WTC11 (cell line): ENCODE results near the gene IP6K3. TPM values are rescaled to one million over a fixed set of nuclear protein-coding genes. Genes with fewer than 3 reads are reported as not detected.

Experiments
- ATAC-seq: fragments of 200-7000 bp; cut with Tn5 transposase; 2 replicates; pipeline ENCODE4 v1.10.0; 2021; ENCODE audit warnings: mild to moderate bottlenecking, moderate library complexity
- CTCF ChIA-PET: fragments of 300-600 bp; sonication (Branson Sonifier 250); formaldehyde crosslinking; loops from one replicate; lab custom pipeline; 2021; ENCODE audit warnings: antibody characterized with exemption; lab: Charles Lee
- POLR2A ChIA-PET: fragments of 350-600 bp; sonication (Branson Sonifier 250); formaldehyde crosslinking; loops from one replicate; lab custom pipeline; 2021; ENCODE audit warnings: antibody characterized with exemption; lab: Charles Lee
- DNase-seq: peaks from one replicate; pipeline ENCODE4 v3.0.0; 2021; ENCODE audit warnings: low spot score
- H3K27ac Mint-ChIP-seq: 2 replicates; pipeline ENCODE4 v1.8.0; 2021; ENCODE audit warnings: mixed read lengths
- H3K27me3 Mint-ChIP-seq: 2 replicates; pipeline ENCODE4 v1.8.0; 2021; ENCODE audit warnings: low read depth, mild to moderate bottlenecking, moderate library complexity, mixed read lengths
- H3K36me3 Mint-ChIP-seq: 2 replicates; pipeline ENCODE4 v1.8.0; 2021; ENCODE audit warnings: mixed read lengths
- H3K4me1 Mint-ChIP-seq: 2 replicates; pipeline ENCODE4 v1.8.0; 2022; ENCODE audit warnings: mixed read lengths
- H3K4me3 Mint-ChIP-seq: 2 replicates; pipeline ENCODE4 v1.8.0; 2021; ENCODE audit warnings: mild to moderate bottlenecking, moderate library complexity, mixed read lengths
- H3K9me3 Mint-ChIP-seq: 2 replicates; pipeline ENCODE4 v1.8.0; 2021; ENCODE audit warnings: mixed read lengths
- AR ChIP-seq: fragments of 250-450 bp; sonication (Bioruptor Pico); IDR thresholded peaks from 2 replicates; pipeline ENCODE4 v1.9.0; 2021; ENCODE audit warnings: mild to moderate bottlenecking
- CTCF ChIP-seq: fragments of 200-600 bp; IDR thresholded peaks from 2 replicates; pipeline ENCODE4 v1.8.0; 2022; ENCODE audit warnings: antibody characterized with exemption
- ETV6 ChIP-seq: sonication (generic); formaldehyde crosslinking; IDR thresholded peaks from 2 replicates; pipeline ENCODE4 v1.8.1; 2022; ENCODE audit warnings: mild to moderate bottlenecking, missing genetic modification reagents
- FOXJ3 ChIP-seq: sonication (generic); formaldehyde crosslinking; IDR thresholded peaks from 2 replicates; pipeline ENCODE4 v1.9.0; 2021; ENCODE audit warnings: missing genetic modification reagents, mild to moderate bottlenecking, borderline replicate concordance
- JAZF1 ChIP-seq: fragments of 250-450 bp; sonication (Bioruptor Pico); IDR thresholded peaks from 2 replicates; pipeline ENCODE4 v1.9.0; 2021; ENCODE audit warnings: moderate library complexity, mild to moderate bottlenecking, inconsistent platforms
- NFATC4 ChIP-seq: fragments of 250-450 bp; sonication (Bioruptor Pico); IDR thresholded peaks from 2 replicates; pipeline ENCODE4 v1.9.0; 2021; ENCODE audit warnings: mild to moderate bottlenecking
- SMAD4 ChIP-seq: sonication (generic); formaldehyde crosslinking; IDR thresholded peaks from 2 replicates; pipeline ENCODE4 v1.8.0; 2022; ENCODE audit warnings: mild to moderate bottlenecking, missing genetic modification reagents
- TEAD4 ChIP-seq: sonication (generic); formaldehyde crosslinking; IDR thresholded peaks from 2 replicates; pipeline ENCODE4 v1.8.0; 2022; ENCODE audit warnings: mild to moderate bottlenecking, missing genetic modification reagents
- ZNF423 ChIP-seq: fragments of 250-450 bp; sonication (Bioruptor Pico); IDR thresholded peaks from 2 replicates; pipeline ENCODE4 v2.1.2; 2022; ENCODE audit warnings: mild to moderate bottlenecking, moderate library complexity
- total RNA-seq: library from RNA; stranded (reverse); gene quantifications from 3 replicates; pipeline ENCODE4 v1.2.3, GENCODE V29; 2021
- TF ChIP-seq, protein P1 (sequence below): fragments of 250-450 bp; sonication (Bioruptor Pico); IDR thresholded peaks from 2 replicates; pipeline ENCODE4 v1.9.0; 2021; ENCODE audit warnings: mild to moderate bottlenecking
- TF ChIP-seq, protein P2 (sequence below): fragments of 250-450 bp; sonication (Bioruptor Pico); conservative IDR thresholded peaks from 2 replicates; pipeline ENCODE4 v1.9.0; 2021; ENCODE audit warnings: mild to moderate bottlenecking
- TF ChIP-seq, protein P3 (sequence below): sonication (generic); formaldehyde crosslinking; IDR thresholded peaks from 2 replicates; pipeline ENCODE4 v1.8.1; 2023; ENCODE audit warnings: mild to moderate bottlenecking, missing genetic modification reagents
- TF ChIP-seq, protein P4 (sequence below): sonication (generic); formaldehyde crosslinking; IDR thresholded peaks from 2 replicates; pipeline ENCODE4 v1.8.1; 2022; ENCODE audit warnings: mild to moderate bottlenecking, missing genetic modification reagents, moderate library complexity, borderline replicate concordance

Gene IP6K3
- total RNA-seq, 1 experiment from 2014 or later = 1.1 TPM

DNA sequence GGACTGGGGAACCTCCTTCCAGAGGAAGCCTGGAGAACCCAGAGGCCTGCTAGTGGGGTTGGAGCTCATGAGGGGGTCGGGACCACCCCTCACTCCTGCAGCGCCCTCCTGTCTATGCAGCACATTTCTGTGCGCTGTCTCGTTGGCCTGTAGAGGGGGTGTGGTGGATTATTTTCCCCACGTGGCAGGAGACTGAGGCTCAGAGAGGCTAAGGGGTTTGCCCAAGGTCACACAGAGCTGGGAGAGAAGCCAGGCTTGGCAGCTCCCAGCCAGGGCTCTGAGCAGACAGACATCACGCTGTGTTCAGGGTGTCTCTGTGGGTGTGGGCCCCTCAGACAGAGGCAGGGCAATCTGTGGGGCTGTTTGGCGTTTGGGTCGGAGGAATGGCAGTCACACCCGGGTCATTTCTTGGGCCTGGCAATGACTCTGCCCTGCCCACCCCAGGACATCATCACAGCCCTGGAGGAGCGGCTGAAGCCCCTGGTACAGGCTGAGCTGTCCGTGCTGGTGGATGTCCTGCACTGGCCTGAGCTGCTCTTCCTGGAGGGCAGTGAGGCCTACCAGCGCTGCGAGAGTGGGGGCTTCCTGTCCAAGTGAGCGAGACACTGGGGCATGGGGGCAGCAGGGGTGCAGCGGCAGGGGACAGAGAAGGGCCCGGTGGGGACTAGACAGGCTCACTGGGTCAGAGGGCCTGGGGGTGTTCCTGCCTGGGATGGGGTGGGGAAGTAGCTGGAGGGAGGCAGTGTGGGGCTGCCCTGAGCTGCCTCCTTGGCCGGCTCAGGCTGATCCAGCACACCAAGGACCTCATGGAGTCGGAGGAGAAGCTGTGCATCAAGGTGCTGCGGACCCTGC, 62.9 kb downstream of the IP6K3 start:
- ChIA-PET POLR2A (no interaction called here), CTCF (interaction anchor here (0.8 to 2.8 kb wide), 2 partner anchors 17 to 19 kb away, joined by 3 to 9 read pairs; no protein-coding TSS in a partner anchor)
- Mint-ChIP-seq H3K27ac (no peak overlapping the region), H3K4me3 (no peak overlapping the region), H3K27me3 (no peaks in the 10 kb centered on the region), H3K4me1 (no peaks in the 10 kb centered on the region), H3K9me3 (no peaks in the 10 kb centered on the region), H3K36me3 (peaks cover 55% of the 10 kb centered on the region)
- ATAC-seq (no peak), DNase-seq (no peak)
- no peak for TF ChIP-seq SMAD4 (CRISPR knock-in tag)

GRCh38 chr6:33683051-33683571, 63.6 kb downstream of the IP6K3 start:
- H3K36me3 Mint-ChIP-seq = peaks cover 54% of the 10 kb centered on the region
- POLR2A ChIA-PET = no interaction called here
- TF ChIP-seq TEAD4 (CRISPR knock-in tag) (no peak), NFATC4 (CRISPR knock-in tag) (no peak), FOXJ3 (no peak), ZNF423 (CRISPR knock-in tag) (no peak), CTCF (no peak), ETV6 (CRISPR knock-in tag) (no peak), AR (CRISPR knock-in tag) (no peak)
- TF ChIP-seq, protein P1, sequence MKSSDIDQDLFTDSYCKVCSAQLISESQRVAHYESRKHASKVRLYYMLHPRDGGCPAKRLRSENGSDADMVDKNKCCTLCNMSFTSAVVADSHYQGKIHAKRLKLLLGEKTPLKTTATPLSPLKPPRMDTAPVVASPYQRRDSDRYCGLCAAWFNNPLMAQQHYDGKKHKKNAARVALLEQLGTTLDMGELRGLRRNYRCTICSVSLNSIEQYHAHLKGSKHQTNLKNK (CRISPR knock-in tag) = no peak
- CTCF ChIA-PET = interaction anchor here (0.8 to 2.8 kb wide), 2 partner anchors 17 to 19 kb away, joined by 3 to 9 read pairs; no protein-coding TSS in a partner anchor
- no peak for DNase-seq
- H3K4me3 Mint-ChIP-seq = no peak overlapping the region
- no peaks in the 10 kb centered on the region for H3K27me3 Mint-ChIP-seq
- H3K9me3 Mint-ChIP-seq = no peaks in the 10 kb centered on the region
- no peak overlapping the region for H3K27ac Mint-ChIP-seq
- no peak for ATAC-seq
- H3K4me1 Mint-ChIP-seq = no peaks in the 10 kb centered on the region

DNA sequence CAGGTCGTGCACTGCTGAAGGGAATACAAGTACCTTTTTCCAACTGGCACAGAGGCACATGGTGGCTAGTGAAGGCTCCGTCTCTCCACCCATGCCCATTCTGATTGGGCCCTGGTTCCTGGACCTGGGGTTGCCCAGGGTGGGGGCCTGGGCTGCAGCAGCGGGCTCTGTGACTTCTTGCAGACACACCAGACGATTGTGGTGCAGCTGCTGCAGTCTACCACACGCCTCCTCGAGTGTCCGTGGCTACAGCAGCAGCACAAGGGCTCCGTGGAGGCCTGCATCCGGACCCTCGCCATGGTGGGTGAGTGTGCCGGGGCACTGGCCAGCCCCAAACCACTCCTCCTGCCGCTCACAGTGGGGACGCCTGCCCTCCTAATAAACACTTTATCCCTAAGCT, 64.4 kb downstream of the IP6K3 start:
- Mint-ChIP-seq H3K27ac (no peak overlapping the region), H3K27me3 (no peaks in the 10 kb centered on the region), H3K9me3 (no peaks in the 10 kb centered on the region), H3K4me3 (no peak overlapping the region), H3K36me3 (peaks cover 56% of the 10 kb centered on the region), H3K4me1 (no peaks in the 10 kb centered on the region)
- DNase-seq (no peak), ATAC-seq (no peak)
- CTCF ChIA-PET = interaction anchor here (2.8 kb wide), 1 partner anchor 18 kb away, joined by 9 read pairs; no protein-coding TSS in a partner anchor
- TF ChIP-seq, protein P2, sequence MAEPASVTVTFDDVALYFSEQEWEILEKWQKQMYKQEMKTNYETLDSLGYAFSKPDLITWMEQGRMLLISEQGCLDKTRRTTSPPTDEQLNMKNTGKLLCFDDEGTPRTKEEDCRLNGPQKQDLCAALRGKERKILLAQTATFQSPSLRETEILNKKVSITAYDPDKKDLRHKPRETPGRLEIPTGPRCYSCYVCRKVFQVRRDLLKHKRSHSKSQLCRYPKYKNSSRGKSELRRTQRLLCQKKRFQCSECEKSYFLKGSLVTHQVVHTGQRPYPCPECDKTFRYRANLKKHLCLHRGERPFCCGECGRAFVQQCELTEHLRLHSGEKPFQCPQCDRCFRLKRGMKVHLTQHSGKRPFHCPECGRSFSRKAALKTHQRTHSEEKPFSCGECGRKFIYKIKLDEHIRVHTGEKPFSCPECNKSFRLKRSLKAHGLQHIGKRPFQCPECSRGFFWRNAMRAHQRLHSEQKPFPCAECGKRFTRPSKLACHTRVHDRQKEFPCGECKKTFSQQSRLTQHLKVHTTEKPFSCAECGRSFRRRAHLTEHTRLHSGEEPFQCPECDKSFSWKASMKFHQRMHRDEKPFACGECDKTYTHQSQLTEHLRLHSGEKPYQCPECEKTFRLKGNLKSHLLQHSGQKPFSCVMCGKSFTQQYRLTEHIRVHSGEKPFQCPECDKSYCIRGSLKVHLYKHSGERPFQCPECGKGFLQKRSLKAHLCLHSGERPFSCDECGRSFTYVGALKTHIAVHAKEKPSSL (CRISPR knock-in tag) = no peak
- TF ChIP-seq, protein P3, sequence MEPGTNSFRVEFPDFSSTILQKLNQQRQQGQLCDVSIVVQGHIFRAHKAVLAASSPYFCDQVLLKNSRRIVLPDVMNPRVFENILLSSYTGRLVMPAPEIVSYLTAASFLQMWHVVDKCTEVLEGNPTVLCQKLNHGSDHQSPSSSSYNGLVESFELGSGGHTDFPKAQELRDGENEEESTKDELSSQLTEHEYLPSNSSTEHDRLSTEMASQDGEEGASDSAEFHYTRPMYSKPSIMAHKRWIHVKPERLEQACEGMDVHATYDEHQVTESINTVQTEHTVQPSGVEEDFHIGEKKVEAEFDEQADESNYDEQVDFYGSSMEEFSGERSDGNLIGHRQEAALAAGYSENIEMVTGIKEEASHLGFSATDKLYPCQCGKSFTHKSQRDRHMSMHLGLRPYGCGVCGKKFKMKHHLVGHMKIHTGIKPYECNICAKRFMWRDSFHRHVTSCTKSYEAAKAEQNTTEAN (CRISPR knock-in tag) = no peak
- TF ChIP-seq JAZF1 (CRISPR knock-in tag) (no peak), SMAD4 (CRISPR knock-in tag) (no peak)
- TF ChIP-seq, protein P4, sequence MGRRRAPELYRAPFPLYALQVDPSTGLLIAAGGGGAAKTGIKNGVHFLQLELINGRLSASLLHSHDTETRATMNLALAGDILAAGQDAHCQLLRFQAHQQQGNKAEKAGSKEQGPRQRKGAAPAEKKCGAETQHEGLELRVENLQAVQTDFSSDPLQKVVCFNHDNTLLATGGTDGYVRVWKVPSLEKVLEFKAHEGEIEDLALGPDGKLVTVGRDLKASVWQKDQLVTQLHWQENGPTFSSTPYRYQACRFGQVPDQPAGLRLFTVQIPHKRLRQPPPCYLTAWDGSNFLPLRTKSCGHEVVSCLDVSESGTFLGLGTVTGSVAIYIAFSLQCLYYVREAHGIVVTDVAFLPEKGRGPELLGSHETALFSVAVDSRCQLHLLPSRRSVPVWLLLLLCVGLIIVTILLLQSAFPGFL = no peak
- POLR2A ChIA-PET = no interaction called here
